ENCODE measurements around the gene BGN. TPM values are rescaled to one million over a fixed set of nuclear protein-coding genes. Genes with fewer than 3 reads are reported as not detected.

The BGN gene
- total RNA-seq, 1 experiment from 2014 or later = not detected

- no peaks in the 10 kb centered on the region for H3K4me1 Mint-ChIP-seq (ENCODE audit: low read depth, unreplicated experiment)
- no peaks in the 10 kb centered on the region for H3K36me3 Mint-ChIP-seq (ENCODE audit: insufficient read depth, unreplicated experiment)
- no TSS peak for BruUV-seq (replicated peaks)
- H3K4me3 Mint-ChIP-seq (ENCODE audit: low read depth, unreplicated experiment) = no peak overlapping the region
- intact Hi-C loops (cut with micrococcal nuclease; ENCODE audit: unreplicated experiment) = no loop called here
- H3K9me3 Mint-ChIP-seq (ENCODE audit: low read depth, unreplicated experiment) = no peaks in the 10 kb centered on the region
- TF ChIP-seq CTCF (IDR thresholded peaks at IDR 0.05; ENCODE audit: unreplicated experiment) = no peak
- no peak overlapping the region for H3K27ac Mint-ChIP-seq (ENCODE audit: unreplicated experiment)
- CTCF ChIA-PET = no interaction called here
- DNase-seq = no peak
- no peaks in the 10 kb centered on the region for H3K27me3 Mint-ChIP-seq (ENCODE audit: unreplicated experiment)
Observed at GRCh38 chrX:153485396-153486080, 9.2 kb upstream of the BGN start.

DNA sequence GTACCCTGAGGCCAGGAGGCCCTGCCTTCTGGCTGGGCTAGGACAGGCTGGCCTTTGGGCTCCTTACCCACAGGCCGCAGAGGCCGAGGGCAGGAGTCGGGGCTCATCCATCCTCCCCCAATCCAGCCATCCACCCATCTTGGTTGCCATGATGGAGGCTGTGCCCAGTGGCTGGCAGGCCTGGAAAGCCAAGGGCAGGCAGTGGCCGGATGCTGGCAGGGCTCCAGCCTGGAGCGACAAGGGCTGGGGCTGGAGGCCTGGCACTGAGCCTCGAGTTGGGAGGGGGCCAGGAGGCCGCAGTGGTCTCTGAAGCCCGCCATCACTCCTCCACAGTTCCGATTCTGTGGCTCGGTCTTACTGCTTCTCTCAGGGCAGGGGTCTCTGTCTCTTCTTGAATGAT is 8.6 kb upstream of the BGN start:
- Mint-ChIP-seq H3K27me3 (ENCODE audit: unreplicated experiment) (no peaks in the 10 kb centered on the region), H3K9me3 (ENCODE audit: low read depth, unreplicated experiment) (no peaks in the 10 kb centered on the region), H3K4me3 (ENCODE audit: low read depth, unreplicated experiment) (no peak overlapping the region), H3K4me1 (ENCODE audit: low read depth, unreplicated experiment) (no peaks in the 10 kb centered on the region), H3K27ac (ENCODE audit: unreplicated experiment) (no peak overlapping the region), H3K36me3 (ENCODE audit: insufficient read depth, unreplicated experiment) (no peaks in the 10 kb centered on the region)
- TF ChIP-seq CTCF (IDR thresholded peaks at IDR 0.05; ENCODE audit: unreplicated experiment) = no peak
- DNase-seq = no peak
- no TSS peak for BruUV-seq (replicated peaks)
- CTCF ChIA-PET = no interaction called here
- intact Hi-C loops (cut with micrococcal nuclease; ENCODE audit: unreplicated experiment) = no loop called here

- H3K4me3 Mint-ChIP-seq (ENCODE audit: low read depth, unreplicated experiment) = no peak overlapping the region
- H3K9me3 Mint-ChIP-seq (ENCODE audit: low read depth, unreplicated experiment) = no peaks in the 10 kb centered on the region
- no peak for DNase-seq
- intact Hi-C loops (cut with micrococcal nuclease; ENCODE audit: unreplicated experiment) = no loop called here
- H3K27ac Mint-ChIP-seq (ENCODE audit: unreplicated experiment) = no peak overlapping the region
- CTCF ChIA-PET = interaction anchor here (0.7 to 0.9 kb wide), 2 partner anchors 15 to 546 kb away, joined by 3 read pairs; no protein-coding TSS in a partner anchor
- H3K4me1 Mint-ChIP-seq (ENCODE audit: low read depth, unreplicated experiment) = no peaks in the 10 kb centered on the region
- no peaks in the 10 kb centered on the region for H3K27me3 Mint-ChIP-seq (ENCODE audit: unreplicated experiment)
- BruUV-seq (replicated peaks) = no TSS peak
- no peaks in the 10 kb centered on the region for H3K36me3 Mint-ChIP-seq (ENCODE audit: insufficient read depth, unreplicated experiment)
- no peak for TF ChIP-seq CTCF (IDR thresholded peaks at IDR 0.05; ENCODE audit: unreplicated experiment)
Observed at GRCh38 chrX:153487590-153488071, 7.1 kb upstream of the BGN start.

DNA sequence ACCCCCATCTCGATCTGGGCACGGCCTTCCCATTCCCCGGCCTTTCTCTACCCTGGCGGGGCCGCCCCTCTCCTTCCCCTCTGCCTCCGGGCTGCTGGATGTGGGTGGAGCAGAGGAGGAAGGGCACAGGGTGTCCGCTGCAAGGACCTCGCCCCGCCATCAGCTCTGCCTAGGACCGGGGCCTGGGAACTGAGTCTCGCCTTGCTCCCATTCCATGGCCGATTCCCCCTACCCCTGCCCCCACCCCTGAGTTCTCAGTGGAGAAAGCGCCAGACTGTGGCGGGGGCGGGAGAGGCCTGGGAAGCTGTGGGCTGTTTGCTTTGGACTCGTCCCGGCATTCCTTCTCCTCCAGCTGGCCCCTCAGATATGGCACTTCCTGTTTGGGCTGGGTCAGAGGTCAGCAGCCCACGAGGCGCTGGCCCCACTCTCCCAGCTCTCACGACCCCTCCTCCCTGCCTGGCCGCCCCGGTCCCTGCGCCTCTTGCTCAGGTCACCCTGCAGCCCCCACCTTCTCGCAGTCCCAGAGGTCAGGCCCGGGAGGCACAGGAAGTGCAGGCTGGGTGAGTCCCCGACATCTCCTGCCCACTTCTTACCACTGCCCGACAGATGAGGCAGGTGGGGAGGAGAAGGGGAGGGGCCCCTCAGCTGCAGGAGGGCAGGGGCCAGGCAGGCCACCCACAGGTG is 6.4 kb upstream of the BGN start:
- TF ChIP-seq CTCF (IDR thresholded peaks at IDR 0.05; ENCODE audit: unreplicated experiment) = no peak
- H3K4me3 Mint-ChIP-seq (ENCODE audit: low read depth, unreplicated experiment) = no peak overlapping the region
- no peak for DNase-seq
- no peaks in the 10 kb centered on the region for H3K9me3 Mint-ChIP-seq (ENCODE audit: low read depth, unreplicated experiment)
- peaks cover 2% of the 10 kb centered on the region for H3K27me3 Mint-ChIP-seq (ENCODE audit: unreplicated experiment)
- H3K27ac Mint-ChIP-seq (ENCODE audit: unreplicated experiment) = no peak overlapping the region
- intact Hi-C loops (cut with micrococcal nuclease; ENCODE audit: unreplicated experiment) = no loop called here
- H3K4me1 Mint-ChIP-seq (ENCODE audit: low read depth, unreplicated experiment) = no peaks in the 10 kb centered on the region
- no TSS peak for BruUV-seq (replicated peaks)
- no peaks in the 10 kb centered on the region for H3K36me3 Mint-ChIP-seq (ENCODE audit: insufficient read depth, unreplicated experiment)
- CTCF ChIA-PET = no interaction called here

All from Calu3 (cell line).